Measurements from ENCODE around the gene ZNF740.

DNA sequence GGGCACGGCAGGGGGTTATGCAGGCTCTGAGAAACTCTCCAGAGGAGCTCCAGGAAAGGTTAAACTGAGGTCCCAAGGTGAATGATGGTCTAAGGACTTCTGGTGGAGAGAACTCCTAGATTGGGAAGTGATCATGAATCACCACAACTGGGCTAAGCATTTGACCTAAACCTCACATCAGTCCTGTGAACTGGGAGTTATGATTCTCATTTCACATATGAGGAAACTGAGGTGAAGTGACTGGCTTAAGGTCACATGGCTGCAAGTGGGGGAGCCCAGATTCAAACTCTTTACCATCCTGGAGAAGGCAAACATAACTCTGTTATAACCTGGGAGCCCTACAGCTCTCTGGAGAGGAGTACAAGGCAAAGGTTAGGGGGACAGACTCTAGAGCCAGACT lies 47.3 kb downstream of the ZNF740 start:
- TF ChIP-seq EP300 (conservative IDR thresholded peaks at IDR 0.05; ENCODE audit: poor library complexity, severe bottlenecking) (no peak), MXI1 (conservative IDR thresholded peaks at IDR 0.05; ENCODE audit: poor library complexity, severe bottlenecking) (no peak), EZH2 (IDR thresholded peaks at IDR 0.05; ENCODE audit: borderline replicate concordance, insufficient read depth, low read length, poor library complexity, severe bottlenecking) (no peak)
- TF ChIP-seq, protein P1, sequence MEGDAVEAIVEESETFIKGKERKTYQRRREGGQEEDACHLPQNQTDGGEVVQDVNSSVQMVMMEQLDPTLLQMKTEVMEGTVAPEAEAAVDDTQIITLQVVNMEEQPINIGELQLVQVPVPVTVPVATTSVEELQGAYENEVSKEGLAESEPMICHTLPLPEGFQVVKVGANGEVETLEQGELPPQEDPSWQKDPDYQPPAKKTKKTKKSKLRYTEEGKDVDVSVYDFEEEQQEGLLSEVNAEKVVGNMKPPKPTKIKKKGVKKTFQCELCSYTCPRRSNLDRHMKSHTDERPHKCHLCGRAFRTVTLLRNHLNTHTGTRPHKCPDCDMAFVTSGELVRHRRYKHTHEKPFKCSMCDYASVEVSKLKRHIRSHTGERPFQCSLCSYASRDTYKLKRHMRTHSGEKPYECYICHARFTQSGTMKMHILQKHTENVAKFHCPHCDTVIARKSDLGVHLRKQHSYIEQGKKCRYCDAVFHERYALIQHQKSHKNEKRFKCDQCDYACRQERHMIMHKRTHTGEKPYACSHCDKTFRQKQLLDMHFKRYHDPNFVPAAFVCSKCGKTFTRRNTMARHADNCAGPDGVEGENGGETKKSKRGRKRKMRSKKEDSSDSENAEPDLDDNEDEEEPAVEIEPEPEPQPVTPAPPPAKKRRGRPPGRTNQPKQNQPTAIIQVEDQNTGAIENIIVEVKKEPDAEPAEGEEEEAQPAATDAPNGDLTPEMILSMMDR (IDR thresholded peaks at IDR 0.05; ENCODE audit: poor library complexity, severe bottlenecking) = no peak

Measured in neural cell (in vitro differentiated cells).